Activated T-cell treated with anti-CD3 and anti-CD28 coated beads for 1 hour (primary cell): Measurements from ENCODE around the gene TCERG1L.
"Not testable (repeated sequence)": the region's sequence is repeated elsewhere in the genome, so short reads cannot be mapped to it uniquely, and the experiment has no call there.

Experiments used
- DNase-seq: peaks from one replicate; pipeline ENCODE4 v3.0.0-alpha.2; 2020; ENCODE audit warnings: low read depth

Gene TCERG1L

DNA sequence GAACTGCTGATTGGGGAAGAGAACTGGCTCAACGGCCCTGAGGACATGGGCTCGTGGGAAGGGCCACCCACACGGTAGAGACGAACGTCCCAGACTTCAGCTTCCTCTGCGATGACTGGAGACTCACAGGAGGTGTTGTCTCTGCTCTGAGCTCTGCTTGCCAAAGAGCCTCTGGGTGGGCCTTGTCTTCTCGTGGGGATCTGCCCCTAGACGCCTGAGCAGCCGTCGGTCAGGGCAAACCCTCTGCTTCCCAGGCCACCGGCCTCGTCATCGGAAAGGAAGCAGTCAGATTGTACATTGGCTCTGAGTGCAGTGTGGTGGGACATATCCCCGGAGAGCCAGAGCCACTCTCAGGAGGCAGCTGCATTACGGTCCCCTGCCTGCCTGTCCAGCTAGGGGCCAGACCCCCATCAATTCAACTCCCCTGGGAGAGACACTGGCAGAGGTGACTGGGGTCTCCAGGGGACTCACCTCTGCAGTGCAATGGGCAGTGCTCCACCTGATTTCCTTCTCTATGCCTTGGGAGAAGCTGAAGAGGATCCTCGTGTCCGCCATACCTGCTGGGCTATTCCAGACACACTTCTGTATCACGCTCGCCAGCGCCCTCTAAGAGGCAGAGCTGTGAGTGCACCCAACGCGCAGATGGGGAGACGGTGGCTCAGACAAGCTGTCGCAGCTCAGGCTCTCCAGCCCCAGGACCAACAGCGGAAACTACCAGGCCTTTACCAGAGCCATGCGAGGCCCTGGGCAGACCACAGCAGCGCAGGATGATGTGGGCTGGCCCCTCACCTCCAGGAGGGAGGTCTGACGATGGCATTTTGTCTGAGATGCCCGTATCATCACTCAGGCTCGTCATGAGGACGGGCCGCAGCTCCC, 227.4 kb downstream of the TCERG1L start:
- no peak for DNase-seq

DNA sequence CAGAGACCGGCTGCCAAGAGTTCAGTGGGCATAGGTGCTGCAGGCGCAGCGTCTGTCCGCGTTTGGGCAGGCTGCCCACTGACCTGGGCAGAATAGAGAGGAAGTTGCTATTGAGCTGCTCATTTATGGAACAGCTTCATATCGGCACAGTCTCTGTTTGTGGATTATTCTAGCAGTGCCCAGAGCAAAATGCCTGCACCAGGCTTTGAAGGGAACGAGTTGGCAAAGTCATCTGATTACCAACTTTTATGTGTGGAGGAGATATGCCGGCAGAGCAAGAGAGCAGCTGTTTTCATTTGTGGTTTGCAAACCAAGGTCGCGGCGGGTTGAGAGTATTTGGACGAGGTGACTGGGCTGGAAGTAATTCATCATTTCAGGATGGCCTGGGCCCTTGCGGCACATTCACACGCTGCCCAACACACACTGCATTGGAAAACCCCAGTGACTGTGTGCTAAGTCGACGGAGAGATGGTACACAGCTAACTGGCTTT, 228.5 kb downstream of the TCERG1L start:
- no peak for DNase-seq

DNA sequence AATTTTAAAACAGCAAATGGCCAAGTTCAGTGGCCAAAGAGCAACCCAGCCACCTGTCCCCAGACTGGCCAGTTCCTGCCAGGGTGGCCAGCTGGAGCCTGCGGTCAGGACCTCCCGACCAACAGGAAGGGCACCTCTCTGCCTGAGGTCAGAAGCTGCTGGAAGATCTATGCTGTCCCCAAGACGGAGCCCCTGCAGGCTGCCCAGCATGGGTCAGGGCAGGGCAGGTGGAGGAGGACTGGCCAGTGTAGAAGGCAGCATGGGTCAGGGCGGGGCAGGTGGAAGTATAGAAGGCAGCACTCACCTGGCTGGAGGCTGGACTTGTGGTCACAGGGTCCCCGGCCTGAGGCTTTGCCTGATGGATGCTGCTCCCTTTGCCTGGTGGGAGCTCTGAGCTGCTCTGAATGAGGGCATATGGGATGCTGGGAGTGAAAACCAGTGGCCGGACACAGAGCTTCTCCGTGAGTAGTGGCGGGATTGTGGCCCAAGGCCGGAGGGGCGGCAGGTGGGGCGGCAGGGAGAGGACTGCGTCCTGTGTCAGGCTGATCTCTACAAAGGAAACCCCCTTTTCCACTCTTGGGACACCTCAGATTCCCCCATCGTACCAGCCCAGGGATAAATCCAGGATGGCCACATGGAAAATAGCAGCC, 229.2 kb downstream of the TCERG1L start:
- DNase-seq, result no peak

DNA sequence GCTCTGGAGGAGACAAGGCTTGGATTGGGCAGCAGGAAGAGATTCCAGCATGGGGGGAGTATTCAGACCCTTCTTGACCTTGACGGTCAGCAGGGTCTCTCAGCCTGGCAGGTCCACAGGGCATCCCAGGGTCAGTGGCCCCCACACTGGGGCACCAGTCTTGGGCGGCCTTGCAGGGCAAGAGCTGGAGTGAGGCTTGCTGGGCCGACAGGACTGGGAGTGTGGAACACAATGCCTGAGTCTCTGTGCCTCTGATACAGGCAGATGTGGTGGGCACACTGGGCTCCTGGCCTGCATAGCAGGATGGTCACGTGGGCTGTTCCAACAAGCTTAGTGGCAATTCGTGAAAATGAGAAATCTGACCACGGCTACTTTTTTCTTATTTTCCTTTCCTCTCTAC, 229.7 kb downstream of the TCERG1L start:
- no peak for DNase-seq

DNA sequence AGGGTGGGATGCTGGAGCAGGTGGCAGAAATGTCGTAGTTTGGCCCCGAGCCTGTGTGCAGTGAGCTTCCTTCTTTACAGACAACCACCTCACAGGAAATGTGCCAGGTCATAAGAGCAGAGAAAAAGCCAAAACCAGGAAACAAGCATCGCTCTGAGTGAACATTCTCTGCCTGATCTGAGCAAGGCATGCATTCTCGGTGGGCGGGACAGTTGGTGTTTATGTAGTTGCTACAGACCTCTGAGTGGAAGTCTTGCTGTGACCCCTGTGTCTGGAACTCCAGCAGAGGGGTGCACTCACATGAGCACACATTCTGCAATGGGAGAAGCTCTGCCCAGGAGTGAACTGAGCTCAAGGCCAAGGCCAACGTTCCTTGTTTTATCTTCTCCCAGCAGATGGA, 230.1 kb downstream of the TCERG1L start:
- DNase-seq, result no peak

DNA sequence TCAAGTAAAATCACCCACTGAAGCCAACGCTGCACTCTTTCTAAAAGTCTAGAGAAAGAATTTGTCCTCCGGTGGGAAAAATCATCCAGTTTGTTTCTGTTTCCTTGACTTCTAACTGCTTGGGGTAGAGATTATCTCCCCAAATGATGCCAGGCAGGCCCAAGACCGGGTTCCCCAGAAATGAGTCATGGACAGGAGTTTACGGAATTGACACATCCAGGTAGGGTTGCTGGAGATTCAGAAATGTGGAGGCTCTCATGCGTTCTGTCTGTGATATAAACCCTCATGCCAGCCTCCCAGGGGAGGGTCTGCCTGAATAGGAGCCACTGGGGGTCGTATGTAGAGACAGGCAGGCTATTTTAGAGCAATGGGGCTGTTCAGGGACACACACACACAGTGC, 230.9 kb downstream of the TCERG1L start:
- no peak for DNase-seq

DNA sequence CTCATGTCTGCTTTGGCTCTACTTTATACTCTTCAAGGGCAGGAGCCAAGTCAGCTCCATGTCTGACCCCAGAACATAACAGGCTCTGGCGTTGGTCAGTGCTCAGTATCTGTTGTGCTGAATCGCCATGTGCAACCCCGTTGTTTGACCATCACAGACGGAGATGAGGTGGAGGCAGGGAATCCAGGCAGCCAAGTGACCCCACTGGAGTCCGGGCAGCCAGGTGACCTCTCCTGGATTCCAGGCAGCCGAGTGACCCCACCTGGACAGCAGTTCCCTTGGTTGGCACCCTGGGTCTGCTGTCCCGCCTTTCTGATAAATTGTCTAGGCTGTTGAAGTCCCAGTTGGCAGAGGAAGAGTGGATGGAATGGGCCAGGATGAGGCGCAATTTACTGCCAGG, 232.2 kb downstream of the TCERG1L start:
- no peak for DNase-seq

DNA sequence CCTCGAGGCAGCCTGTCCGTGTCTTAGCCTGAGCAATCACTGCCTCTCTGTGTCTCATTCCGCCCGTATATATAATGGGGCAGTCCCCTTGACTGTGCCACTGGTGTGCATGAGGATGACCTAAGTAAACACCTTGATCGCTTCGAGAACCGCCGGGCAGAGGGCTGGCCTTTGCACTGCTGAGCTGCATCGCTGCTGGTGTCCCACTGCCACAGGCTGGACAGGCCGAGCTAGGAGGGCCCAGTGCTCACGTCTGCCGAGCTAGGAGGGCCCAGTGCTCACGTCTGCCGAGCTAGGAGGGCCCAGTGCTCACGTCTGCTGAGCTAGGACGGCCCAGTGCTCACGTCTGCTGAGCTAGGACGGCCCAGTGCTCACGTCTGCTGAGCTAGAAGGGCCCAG, 232.6 kb downstream of the TCERG1L start:
- not testable (repeated sequence) for DNase-seq

DNA sequence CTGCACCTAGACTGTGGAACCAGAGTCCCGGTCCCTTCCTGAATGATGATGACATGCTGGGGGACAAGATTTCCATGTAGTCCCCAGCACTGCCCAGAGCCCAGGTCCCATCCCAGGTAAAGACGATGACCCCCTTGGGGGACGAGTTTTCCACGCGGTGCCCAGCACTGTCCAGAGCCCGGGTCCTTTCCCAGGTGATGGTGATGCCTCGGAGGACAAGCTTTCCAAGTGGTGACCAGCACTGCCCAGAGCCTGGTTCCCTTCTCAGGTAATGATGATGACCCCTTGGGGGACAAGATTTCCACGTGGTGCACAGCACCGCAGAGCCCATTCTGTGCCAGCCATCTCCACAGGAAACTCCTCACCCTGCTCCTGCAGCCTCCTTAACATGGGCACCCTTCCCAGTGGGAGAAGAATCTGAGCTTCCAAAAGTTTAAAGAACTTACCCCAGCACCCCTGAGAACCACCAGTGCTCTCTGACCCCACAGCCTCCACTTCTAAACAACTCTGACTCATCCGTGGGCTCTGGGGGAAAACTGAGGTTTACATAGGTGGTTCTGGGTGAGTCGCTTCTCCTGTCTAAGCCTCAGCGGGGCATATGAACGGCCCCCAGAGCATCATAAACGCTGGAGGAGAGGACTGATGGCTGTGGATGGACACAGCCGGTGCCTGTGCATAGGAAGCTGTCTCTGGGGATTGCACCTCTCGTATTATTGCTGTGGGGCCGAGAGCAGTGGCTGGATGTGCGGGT, 233.2 kb downstream of the TCERG1L start:
- no peak for DNase-seq

DNA sequence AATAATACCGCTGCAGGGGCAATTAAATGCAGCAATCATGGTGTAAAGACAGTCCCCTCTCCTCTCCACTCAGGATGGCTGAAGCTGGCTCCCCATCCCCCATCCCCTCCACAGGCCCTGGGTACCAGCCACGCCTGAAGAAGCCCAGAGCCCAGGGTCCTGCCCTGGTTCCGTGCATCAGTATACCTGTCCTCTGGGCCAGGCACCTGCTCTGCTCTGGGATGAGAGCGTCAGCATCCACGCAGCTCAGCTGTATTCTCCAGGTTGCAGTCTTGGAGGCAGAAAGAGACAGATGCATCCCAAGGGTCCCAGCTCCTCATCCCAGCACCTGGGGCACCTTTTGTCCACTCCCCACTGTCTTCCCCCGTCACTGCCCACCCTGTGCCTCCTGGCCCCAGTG, 233.8 kb downstream of the TCERG1L start:
- no peak for DNase-seq

DNA sequence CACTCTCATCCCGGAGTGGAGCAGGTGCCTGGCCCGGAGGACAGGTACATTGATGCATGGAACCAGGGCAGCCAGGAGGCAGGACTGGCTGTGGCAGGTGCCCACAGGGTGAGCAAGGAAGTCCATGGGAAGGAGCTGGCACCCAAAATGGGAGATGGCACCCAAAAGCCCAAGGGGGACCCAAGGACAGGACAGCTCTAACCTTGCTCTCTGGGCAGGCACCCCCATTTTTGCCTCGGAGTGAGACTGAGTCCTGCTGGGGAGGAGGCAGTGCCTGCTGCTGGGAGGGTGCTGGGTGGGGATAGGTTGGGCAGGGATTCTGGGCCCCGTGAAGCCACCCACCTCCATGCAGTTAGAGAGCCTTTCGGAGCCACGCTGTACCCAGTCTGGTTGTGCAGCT, 234.5 kb downstream of the TCERG1L start:
- no peak for DNase-seq

DNA sequence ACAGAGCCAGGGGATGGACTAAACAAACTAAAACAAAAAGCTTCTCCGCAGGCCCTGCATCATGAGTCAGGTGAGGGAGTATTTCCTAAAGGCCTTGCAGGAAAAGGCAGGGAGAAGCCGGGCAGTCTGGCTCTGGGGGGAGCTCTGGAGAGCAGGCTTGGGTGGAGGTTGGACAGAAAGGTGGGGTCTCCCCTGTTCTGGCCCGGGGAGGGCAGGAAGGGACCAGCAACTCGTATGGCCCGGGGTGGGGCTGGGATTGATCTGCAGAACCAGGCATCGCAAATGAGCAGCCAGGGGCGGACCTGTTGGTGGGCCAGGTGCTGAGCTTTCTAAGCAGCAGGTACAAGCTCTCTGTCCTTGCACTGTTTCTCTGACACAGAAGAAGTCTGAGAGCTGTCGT, 235.2 kb downstream of the TCERG1L start:
- DNase-seq, result no peak

DNA sequence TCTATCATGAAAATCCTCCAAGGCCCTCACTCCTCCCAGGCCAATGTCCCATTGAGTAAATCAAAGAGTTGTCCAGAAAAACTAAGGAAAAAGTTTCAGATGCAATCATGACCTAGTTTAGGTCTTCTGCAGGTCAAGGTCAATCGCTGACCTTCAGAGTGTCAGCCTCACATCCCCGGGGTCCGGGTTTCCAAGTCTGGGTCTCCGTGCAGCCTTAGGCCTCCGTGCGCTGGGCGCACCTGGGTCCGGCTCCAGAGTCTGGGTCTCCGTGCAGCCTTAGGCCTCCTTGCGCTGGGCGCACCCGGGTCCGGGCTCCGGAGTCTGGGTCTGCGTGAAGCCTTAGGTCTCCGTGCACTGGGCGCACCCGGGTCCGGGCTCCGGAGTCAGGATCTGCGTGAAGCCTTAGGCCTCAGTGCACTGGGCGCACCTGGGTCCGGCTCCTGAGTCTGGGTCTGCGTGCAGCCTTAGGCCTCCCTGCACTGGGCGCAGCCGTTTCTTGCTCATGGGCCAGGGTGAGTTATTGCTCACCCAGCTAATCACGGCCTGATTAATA, 236.2 kb downstream of the TCERG1L start:
- no peak for DNase-seq

DNA sequence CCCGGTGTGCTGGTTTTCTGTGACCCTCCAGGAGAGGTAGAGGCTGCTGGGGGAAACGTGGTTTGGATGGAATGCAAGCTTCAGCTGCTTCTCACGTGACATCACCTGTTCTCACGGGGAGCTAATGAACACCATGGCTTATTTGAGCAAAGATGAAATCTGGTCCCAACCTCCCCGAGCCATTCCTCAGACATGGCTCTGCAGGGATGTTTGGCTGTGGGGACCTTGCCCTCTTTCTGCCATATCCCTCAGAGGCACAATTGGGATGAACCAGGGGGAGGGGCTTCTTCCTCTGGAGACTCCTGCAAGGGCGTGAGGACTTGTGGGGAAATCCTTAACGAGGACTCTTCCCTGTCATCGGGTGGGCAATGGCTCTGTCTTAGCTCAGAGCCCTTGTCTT, 236.8 kb downstream of the TCERG1L start:
- no peak for DNase-seq

DNA sequence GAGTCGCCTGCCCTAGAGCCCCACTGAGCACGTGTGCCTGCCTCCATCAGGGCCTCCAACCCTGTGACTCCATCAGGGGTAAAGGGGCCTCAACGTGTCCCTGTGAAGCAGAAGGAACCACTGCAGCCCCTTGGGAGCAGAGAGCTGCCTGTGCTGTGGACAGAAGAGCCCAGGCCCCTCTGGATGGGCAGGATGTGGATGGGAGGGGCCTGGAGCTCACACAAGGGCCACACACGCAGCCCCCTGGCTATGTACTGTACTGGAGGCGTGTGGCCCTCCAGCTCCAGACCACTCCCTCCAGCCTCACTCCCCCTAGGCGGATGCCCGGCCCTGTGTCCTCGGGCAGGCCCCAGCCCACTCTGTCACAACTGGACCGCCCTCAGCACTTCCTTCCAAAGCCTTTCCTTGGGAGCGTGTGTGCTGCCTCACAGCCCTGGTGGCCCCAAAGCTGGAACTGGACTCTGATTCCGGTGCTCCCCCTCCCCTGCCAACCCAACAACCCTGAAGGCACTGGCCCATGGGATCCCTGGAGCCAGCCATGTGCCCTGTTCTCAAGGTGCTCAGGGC, 238.0 kb downstream of the TCERG1L start:
- DNase-seq, result no peak

DNA sequence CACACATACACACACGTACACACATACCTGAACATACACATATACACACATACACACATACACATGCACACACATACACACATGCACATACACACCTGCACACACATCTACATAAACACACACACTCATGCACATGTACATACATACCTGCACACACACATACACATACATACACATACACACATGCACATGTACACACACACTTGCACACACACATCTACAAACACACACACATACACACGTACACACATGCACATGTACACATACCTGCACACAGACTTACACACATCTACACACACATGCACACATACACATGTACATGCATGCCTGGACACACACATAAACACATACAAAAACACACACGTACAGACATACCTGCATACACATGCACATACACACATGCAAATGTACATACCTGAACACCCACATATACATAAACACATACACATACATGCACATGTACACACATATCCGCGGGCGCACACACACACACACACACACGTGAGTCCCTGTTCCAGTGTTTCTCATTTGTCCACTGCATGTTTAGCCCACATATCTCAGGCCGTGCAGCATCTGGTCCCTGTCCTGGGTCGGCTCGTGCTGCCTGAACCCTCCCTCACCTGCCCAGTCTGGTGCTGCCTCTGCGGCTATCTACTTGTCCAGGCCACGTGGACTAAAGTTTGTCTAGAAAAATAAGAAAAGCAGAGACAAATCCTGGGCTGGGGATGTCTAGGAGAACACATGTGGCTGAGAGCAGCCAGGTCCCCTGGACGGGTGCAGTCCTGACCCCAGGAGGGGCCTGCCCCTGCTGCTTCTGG, 238.7 kb downstream of the TCERG1L start:
- DNase-seq, result no peak

DNA sequence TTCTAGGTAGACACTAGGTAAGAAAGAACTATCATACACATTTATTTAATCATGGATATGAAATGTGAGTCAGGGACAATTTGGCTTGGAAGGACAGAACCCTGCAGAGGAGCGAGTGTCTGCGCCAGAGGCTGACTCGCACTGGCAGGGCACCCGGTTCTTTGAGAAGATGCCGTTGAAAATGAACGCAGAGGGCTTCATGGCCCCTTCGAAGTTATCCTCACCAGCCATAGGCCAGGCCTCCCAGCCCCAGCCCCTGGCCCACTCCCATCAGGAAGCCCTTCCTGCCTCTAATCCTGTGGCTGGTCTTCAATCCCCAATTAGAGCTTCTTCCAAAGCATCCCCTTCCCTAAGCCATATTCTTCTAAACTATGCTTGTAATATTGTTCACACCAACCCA, 239.8 kb downstream of the TCERG1L start:
- no peak for DNase-seq

DNA sequence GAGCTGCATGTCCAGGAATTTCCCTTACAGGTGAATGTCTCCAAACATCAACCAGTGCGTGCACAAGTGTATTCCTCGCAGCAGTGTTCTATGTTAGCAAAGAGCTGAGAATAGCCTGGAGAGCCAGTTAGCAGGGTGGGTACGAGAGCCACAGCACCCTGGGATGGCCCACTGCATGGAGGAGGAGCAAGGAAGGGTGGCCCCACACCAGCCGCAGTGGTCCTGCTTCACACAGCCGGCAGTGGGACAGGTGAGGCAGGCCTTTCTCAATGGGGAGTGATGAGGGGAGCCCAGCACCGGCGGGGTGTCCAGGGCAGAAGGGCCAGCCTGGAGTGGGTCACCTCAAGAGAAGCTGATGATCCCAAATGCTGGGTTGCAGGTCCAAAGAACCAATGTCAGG, 240.7 kb downstream of the TCERG1L start:
- no peak for DNase-seq

DNA sequence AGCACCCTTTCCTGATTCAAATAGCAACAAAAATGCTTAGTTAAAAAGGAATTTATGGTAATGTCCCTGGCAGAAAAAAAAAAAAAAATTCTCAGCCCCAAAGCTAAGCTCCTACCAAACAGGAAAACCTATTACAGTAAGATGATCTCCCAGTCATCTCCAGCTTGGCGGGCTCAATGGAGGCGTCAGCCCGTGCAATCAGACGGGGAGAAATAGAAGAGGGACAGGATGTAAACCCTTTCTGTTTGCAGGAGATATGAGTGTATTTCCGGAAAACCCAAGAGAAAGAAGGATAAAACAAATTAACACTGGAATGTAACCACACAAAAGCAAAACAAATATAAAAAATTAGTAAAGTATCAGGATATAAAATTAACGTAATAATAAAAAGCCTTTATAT, 242.8 kb downstream of the TCERG1L start:
- DNase-seq, result no peak

DNA sequence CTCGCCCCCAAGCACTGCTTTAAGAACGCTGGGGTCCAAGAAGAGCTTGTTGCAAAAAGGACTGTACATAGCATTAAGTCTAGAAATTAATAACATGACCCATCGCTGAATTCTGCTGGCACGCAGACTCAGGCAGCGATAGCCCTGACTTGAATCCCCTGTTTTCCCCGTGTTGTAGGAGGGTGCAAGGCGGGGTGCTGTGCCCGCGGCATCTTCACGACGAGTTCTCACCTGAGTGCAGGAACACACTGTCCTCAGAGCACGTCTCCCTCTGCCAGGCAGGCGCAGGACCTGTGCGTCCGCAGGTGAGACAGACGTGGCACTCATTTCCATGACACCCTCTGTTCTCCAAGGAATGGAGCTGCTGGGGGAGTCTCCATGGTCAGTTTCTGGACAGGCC, 243.2 kb downstream of the TCERG1L start:
- DNase-seq, result no peak

DNA sequence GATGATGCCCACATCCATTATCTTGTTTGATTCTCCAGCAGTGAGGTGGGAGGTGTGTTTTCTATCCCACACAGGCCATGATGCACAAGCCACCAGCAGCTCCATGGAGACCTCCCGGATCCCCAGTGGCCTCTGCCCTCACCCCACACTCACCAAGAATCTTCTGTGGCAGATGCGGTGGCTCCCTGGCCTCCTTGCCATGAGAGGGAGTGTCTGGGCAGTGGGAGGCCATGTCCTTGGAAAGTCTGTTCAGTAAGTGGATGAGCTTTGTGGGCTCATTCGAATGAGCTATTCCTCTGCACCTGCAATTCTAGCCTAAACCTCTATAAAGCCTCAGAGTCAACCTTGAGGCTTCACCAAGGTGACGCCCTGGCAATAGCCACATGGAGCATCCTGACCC, 243.8 kb downstream of the TCERG1L start:
- no peak for DNase-seq
